Measurements from ENCODE around the gene TNKS2.
"Not testable (repeated sequence)": the region's sequence is repeated elsewhere in the genome, so short reads cannot be mapped to it uniquely, and the experiment has no call there.

The TNKS2 gene

DNA sequence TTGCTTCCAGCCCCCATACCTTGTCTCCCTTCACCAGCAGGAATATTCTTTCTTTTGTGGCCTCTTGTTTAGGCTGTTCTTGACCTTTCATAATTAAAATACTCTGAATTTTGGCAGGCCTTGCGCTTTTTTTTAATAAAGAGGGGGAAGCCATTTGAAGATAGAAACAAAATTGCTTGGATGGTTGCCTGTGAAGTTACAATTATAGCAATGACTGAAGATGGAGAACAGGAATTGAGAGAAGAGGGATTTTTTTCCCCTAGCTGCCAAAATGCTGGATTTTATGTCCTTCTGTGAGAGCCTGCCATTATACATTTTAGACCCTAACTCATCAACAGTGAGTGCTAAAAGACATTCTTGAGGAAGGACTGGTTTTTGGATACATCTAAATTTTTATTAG, 86.3 kb downstream of the TNKS2 start:
- H3K9me3 ChIP-seq (ENCODE audit: control insufficient read depth, low read length): peaks cover 4% of the 10 kb centered on the region
- DNase-seq: no peak

DNA sequence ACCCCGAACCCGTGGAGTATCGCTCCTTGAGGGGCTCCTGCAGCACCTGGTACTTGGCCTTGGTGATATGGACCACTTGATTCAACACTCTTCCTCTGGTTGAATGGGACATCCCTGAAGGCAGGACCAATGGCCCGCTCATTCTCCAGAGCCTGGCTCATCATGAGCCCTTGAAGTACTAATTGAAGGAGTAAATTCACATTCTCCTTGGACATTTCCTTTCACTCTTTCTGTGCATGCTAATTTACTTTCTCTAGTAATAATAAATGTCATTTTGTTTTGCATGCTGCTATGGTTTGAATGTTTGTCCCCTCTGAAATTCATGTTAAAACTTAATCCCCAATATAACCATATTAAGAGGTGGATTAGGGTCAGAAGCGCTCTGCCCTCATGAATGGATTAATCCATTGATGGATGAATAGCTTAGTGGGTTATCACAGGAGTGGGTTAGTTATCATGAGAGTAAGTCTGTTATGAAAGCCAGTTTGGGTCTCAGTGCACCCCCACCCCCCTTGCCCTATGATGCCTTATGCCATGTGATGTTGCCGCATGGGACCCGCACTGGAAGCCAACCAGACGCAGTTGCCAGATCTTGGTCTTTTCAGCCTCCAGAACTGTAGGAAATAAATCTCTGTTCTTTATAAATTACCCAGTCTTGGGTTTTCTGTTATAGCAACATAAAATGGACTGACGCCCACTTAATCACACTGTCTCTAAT, 87.3 kb downstream of the TNKS2 start:
- no peaks in the 10 kb centered on the region for H3K36me3 ChIP-seq (ENCODE audit: control insufficient read depth, insufficient read depth, low read length)
- H3K4me3 ChIP-seq (ENCODE audit: insufficient read depth, low read depth, low read length, poor library complexity, severe bottlenecking): no peak overlapping the region
- H3K9me3 ChIP-seq (ENCODE audit: control insufficient read depth, low read length): peaks cover 4% of the 10 kb centered on the region
- DNase-seq: no peak
- H3K27me3 ChIP-seq (replicated peaks; ENCODE audit: control insufficient read depth, insufficient read depth, low read length, poor library complexity, severe bottlenecking): peaks cover 5% of the 10 kb centered on the region
- no peak overlapping the region for H3K27ac ChIP-seq (ENCODE audit: insufficient read depth, low read length, poor library complexity, severe bottlenecking)
- H3K4me1 ChIP-seq (ENCODE audit: control insufficient read depth, insufficient read depth, low read length, poor library complexity, severe bottlenecking): no peaks in the 10 kb centered on the region

More for the DNA sequence above, 86.3 kb downstream of the TNKS2 start:
- Histone ChIP-seq H3K36me3 (ENCODE audit: control insufficient read depth, insufficient read depth, low read length) (no peaks in the 10 kb centered on the region), H3K27ac (ENCODE audit: insufficient read depth, low read length, poor library complexity, severe bottlenecking) (no peak overlapping the region), H3K4me1 (ENCODE audit: control insufficient read depth, insufficient read depth, low read length, poor library complexity, severe bottlenecking) (no peaks in the 10 kb centered on the region), H3K4me3 (ENCODE audit: insufficient read depth, low read depth, low read length, poor library complexity, severe bottlenecking) (no peak overlapping the region), H3K27me3 (replicated peaks; ENCODE audit: control insufficient read depth, insufficient read depth, low read length, poor library complexity, severe bottlenecking) (peaks cover 5% of the 10 kb centered on the region)

DNA sequence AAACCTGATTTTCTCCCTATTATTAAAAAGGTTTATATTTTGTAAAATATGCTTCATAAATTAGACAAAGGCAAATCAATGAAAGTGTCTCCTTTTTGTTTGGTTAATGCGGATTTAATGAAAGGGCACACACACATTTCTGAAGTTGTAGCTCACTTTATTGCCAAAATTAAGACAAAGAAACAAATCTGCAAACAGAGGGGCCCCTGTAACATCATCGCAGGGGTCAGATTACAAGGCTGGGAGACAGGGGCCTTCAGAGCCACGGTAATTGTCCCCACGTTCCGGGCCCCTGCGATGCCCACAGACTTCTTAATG, 88.7 kb downstream of the TNKS2 start:
- H3K4me3 ChIP-seq (ENCODE audit: insufficient read depth, low read depth, low read length, poor library complexity, severe bottlenecking): peak overlapping the region; percentile 70
- H3K36me3 ChIP-seq (ENCODE audit: control insufficient read depth, insufficient read depth, low read length): no peaks in the 10 kb centered on the region
- no peaks in the 10 kb centered on the region for H3K4me1 ChIP-seq (ENCODE audit: control insufficient read depth, insufficient read depth, low read length, poor library complexity, severe bottlenecking)
- H3K9me3 ChIP-seq (ENCODE audit: control insufficient read depth, low read length): no peaks in the 10 kb centered on the region
- H3K27ac ChIP-seq (ENCODE audit: insufficient read depth, low read length, poor library complexity, severe bottlenecking): no peak overlapping the region
- DNase-seq: no peak
- H3K27me3 ChIP-seq (replicated peaks; ENCODE audit: control insufficient read depth, insufficient read depth, low read length, poor library complexity, severe bottlenecking): peaks cover 5% of the 10 kb centered on the region

DNA sequence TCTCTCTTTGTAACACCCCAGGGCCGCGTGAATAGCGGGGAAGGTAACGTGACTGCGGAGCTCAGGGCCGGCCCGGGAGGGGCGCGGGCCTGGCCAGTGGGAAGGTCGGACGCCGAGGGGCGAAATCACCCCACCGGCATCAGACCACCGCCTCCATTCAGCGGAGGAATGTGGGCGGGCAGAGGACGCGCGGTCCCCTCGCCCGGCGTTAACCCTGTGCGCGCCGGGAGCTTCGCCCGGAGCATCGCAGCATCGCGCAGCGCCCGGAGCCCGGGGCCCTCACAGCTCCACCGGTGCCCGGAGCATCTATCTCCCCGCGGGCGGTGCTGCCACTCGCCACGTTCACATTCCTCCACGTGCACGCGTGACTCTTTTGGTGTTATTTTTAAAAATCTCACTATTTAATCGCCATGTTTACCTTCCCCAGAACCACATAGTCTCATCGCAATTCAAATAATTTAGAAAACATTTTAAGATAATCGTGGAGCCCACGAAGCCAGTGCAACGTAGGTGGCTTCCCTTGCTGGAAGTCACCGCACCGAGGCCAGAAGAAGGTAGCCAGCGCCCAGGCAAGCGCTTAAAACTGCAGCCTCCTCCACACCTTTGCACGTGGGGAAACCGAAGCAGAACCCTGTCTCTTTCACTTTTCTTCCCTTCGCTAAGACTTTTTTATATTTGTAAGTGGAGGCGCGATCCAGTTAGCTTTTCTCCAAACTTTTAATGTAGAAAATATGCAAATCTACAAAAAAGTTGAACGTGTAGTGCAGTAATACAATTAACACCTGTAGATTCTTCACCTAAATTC, 89.2 kb downstream of the TNKS2 start:
- Histone ChIP-seq H3K27me3 (replicated peaks; ENCODE audit: control insufficient read depth, insufficient read depth, low read length, poor library complexity, severe bottlenecking) (peaks cover 5% of the 10 kb centered on the region), H3K27ac (ENCODE audit: insufficient read depth, low read length, poor library complexity, severe bottlenecking) (no peak overlapping the region), H3K36me3 (ENCODE audit: control insufficient read depth, insufficient read depth, low read length) (no peaks in the 10 kb centered on the region), H3K4me3 (ENCODE audit: insufficient read depth, low read depth, low read length, poor library complexity, severe bottlenecking) (peak overlapping the region; percentile 70), H3K9me3 (ENCODE audit: control insufficient read depth, low read length) (no peaks in the 10 kb centered on the region), H3K4me1 (ENCODE audit: control insufficient read depth, insufficient read depth, low read length, poor library complexity, severe bottlenecking) (no peaks in the 10 kb centered on the region)
- DNase-seq: no peak

GRCh38 chr10:91891125-91892001, 93.1 kb downstream of the TNKS2 start:
- no peaks in the 10 kb centered on the region for H3K9me3 ChIP-seq (ENCODE audit: control insufficient read depth, low read length)
- H3K27me3 ChIP-seq (replicated peaks; ENCODE audit: control insufficient read depth, insufficient read depth, low read length, poor library complexity, severe bottlenecking): peaks cover 5% of the 10 kb centered on the region
- no peak overlapping the region for H3K27ac ChIP-seq (ENCODE audit: insufficient read depth, low read length, poor library complexity, severe bottlenecking)
- H3K36me3 ChIP-seq (ENCODE audit: control insufficient read depth, insufficient read depth, low read length): no peaks in the 10 kb centered on the region
- no peak overlapping the region for H3K4me3 ChIP-seq (ENCODE audit: insufficient read depth, low read depth, low read length, poor library complexity, severe bottlenecking)
- H3K4me1 ChIP-seq (ENCODE audit: control insufficient read depth, insufficient read depth, low read length, poor library complexity, severe bottlenecking): no peaks in the 10 kb centered on the region
- DNase-seq: no peak

- no peaks in the 10 kb centered on the region for H3K9me3 ChIP-seq (ENCODE audit: control insufficient read depth, low read length)
- no peaks in the 10 kb centered on the region for H3K36me3 ChIP-seq (ENCODE audit: control insufficient read depth, insufficient read depth, low read length)
- H3K27me3 ChIP-seq (replicated peaks; ENCODE audit: control insufficient read depth, insufficient read depth, low read length, poor library complexity, severe bottlenecking): no peaks in the 10 kb centered on the region
- H3K4me3 ChIP-seq (ENCODE audit: insufficient read depth, low read depth, low read length, poor library complexity, severe bottlenecking): no peak overlapping the region
- DNase-seq: no peak
- H3K27ac ChIP-seq (ENCODE audit: insufficient read depth, low read length, poor library complexity, severe bottlenecking): no peak overlapping the region
- H3K4me1 ChIP-seq (ENCODE audit: control insufficient read depth, insufficient read depth, low read length, poor library complexity, severe bottlenecking): no peaks in the 10 kb centered on the region
Measured at GRCh38 chr10:91893051-91893450, 94.8 kb downstream of the TNKS2 start.

- not testable (repeated sequence) for H3K9me3 ChIP-seq (ENCODE audit: control insufficient read depth, low read length); H3K4me1 ChIP-seq (ENCODE audit: control insufficient read depth, insufficient read depth, low read length, poor library complexity, severe bottlenecking); H3K36me3 ChIP-seq (ENCODE audit: control insufficient read depth, insufficient read depth, low read length); H3K27ac ChIP-seq (ENCODE audit: insufficient read depth, low read length, poor library complexity, severe bottlenecking); DNase-seq; H3K4me3 ChIP-seq (ENCODE audit: insufficient read depth, low read depth, low read length, poor library complexity, severe bottlenecking); H3K27me3 ChIP-seq (replicated peaks; ENCODE audit: control insufficient read depth, insufficient read depth, low read length, poor library complexity, severe bottlenecking)
Measured at GRCh38 chr10:91894261-91894685, 96.0 kb downstream of the TNKS2 start.

DNA sequence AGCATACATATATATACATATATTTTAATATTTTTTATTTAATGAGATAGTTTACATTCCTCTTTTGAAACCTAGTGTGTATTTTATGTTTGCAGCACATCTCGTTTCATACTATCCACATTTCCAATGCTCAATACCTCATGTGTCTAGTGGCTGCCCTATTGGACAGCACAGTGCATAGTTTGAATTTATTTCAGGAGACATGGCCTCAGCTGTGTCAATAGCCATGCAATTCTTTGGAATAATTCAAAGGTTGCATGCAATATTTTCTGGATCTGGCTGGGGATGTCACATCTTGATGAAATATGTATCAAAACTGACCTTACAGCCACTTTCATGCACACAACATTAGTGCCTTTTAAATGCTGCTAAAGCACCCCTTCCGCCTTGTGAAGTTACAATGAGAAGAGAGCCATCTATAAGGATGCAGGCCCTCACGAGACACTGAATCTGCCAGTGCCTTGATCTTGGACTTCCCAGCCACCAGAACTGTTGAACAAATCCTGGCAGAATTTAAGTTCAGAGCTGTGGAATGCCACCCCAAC, 98.1 kb downstream of the TNKS2 start:
- no peak overlapping the region for H3K27ac ChIP-seq (ENCODE audit: insufficient read depth, low read length, poor library complexity, severe bottlenecking)
- H3K36me3 ChIP-seq (ENCODE audit: control insufficient read depth, insufficient read depth, low read length): no peaks in the 10 kb centered on the region
- no peaks in the 10 kb centered on the region for H3K4me1 ChIP-seq (ENCODE audit: control insufficient read depth, insufficient read depth, low read length, poor library complexity, severe bottlenecking)
- H3K9me3 ChIP-seq (ENCODE audit: control insufficient read depth, low read length): no peaks in the 10 kb centered on the region
- no peak for DNase-seq
- no peaks in the 10 kb centered on the region for H3K27me3 ChIP-seq (replicated peaks; ENCODE audit: control insufficient read depth, insufficient read depth, low read length, poor library complexity, severe bottlenecking)
- no peak overlapping the region for H3K4me3 ChIP-seq (ENCODE audit: insufficient read depth, low read depth, low read length, poor library complexity, severe bottlenecking)

GRCh38 chr10:91897421-91897820, 99.2 kb downstream of the TNKS2 start:
- Histone ChIP-seq H3K27me3 (replicated peaks; ENCODE audit: control insufficient read depth, insufficient read depth, low read length, poor library complexity, severe bottlenecking) (no peaks in the 10 kb centered on the region), H3K4me3 (ENCODE audit: insufficient read depth, low read depth, low read length, poor library complexity, severe bottlenecking) (no peak overlapping the region), H3K27ac (ENCODE audit: insufficient read depth, low read length, poor library complexity, severe bottlenecking) (no peak overlapping the region), H3K4me1 (ENCODE audit: control insufficient read depth, insufficient read depth, low read length, poor library complexity, severe bottlenecking) (no peaks in the 10 kb centered on the region), H3K9me3 (ENCODE audit: control insufficient read depth, low read length) (no peaks in the 10 kb centered on the region), H3K36me3 (ENCODE audit: control insufficient read depth, insufficient read depth, low read length) (no peaks in the 10 kb centered on the region)
- no peak for DNase-seq

All from effector memory CD4-positive, alpha-beta T cell (primary cell).